Mononuclear cell (primary cell): ENCODE results near the gene RCAN1. TPM values are rescaled to one million over a fixed set of nuclear protein-coding genes. Genes with fewer than 3 reads are reported as not detected.
"Not testable (repeated sequence)": the region's sequence is repeated elsewhere in the genome, so short reads cannot be mapped to it uniquely, and the experiment has no call there.

Experiments used
- H3K27me3 ChIP-seq: 2 replicates; pipeline ENCODE4 v1.6.0; 2011; ENCODE audit warnings: low read length, control low read depth; ENCODE audit not compliant: insufficient read depth
- H3K4me1 ChIP-seq: 2 replicates; pipeline ENCODE4 v1.5.1; 2011; ENCODE audit warnings: mild to moderate bottlenecking, low read length, control low read depth; ENCODE audit not compliant: insufficient read depth
- H3K4me3 ChIP-seq: 2 replicates; pipeline ENCODE4 v1.5.1; 2011; ENCODE audit warnings: mild to moderate bottlenecking, low read length, moderate library complexity
- H3K9me3 ChIP-seq: 2 replicates; pipeline ENCODE4 v1.5.1; 2011; ENCODE audit warnings: low read depth, mild to moderate bottlenecking, control low read depth, low read length
- total RNA-seq: library from RNA; depleted of rRNA; stranded (reverse); fragments of >200 nt; gene quantifications from one replicate; pipeline ENCODE4 v1.2.3, GENCODE V29; 2012

RCAN1 gene
- total RNA-seq, 1 donor: 6.2 TPM

DNA sequence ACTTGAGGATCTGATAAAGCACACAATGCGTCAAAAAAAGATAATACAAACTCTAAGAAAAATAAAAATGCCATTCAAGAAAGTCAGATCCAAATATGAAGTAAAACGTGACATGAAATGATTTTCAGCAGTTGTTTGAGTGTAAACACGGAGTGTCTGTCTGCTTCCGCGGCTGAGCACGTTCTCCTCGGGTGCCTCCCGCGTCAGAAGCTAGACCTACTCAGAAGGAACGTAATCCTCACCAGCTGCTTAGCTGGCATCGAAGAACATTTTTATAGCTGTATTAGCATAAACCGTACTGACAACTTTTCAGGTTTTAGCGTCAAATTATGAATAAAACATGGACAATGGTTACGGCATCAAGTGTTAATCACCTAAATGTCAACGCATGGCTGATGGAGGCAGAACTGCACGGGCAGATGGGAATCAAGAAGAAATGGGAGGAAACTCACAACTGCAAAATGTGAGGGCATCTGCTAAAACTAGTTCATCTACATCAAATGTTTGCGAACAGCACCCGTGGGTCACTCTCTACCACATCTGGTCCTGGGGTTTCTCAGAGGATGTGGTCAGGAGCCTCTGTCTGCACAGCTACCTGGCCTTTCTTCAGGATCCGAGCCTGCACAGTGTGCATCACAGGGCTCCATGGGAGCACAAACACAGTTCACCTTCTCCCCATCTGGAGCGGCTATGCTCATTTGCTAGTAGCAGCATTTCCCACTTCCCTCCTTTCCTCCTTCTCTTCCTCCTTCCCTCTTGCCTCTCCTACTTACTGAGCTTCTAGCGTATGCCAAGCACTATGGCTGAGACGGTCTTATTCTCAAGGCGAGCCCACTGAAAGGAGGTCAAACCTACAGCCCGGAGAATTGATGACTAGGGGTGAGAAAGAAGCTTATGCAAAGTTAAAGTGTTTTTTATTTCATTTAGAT lies 40.0 kb downstream of the RCAN1 start:
- no peak overlapping the region for H3K4me3 ChIP-seq
- H3K4me1 ChIP-seq: no peaks in the 10 kb centered on the region
- H3K27me3 ChIP-seq: no peaks in the 10 kb centered on the region
- H3K9me3 ChIP-seq: no peaks in the 10 kb centered on the region

DNA sequence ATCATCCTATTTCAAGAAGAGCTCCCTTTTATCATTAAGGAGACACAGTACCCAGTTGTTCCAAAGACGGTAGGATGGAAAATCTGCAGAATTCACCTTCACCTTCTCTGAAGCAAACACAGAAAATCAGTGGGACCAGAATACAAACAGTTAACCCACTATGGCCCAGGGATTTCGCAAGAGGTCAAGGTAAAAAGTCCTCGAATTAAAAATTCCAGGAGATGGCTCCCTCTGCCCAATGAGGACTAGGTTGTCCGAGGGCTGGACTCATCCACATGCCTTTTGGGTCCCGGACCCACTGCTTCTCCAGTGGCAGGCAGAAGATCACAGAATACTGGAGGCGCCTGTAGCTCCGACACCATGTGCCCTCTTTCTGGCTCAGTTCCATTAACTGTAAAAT lies 42.9 kb downstream of the RCAN1 start:
- H3K4me3 ChIP-seq: no peak overlapping the region
- no peaks in the 10 kb centered on the region for H3K9me3 ChIP-seq
- no peaks in the 10 kb centered on the region for H3K27me3 ChIP-seq
- no peaks in the 10 kb centered on the region for H3K4me1 ChIP-seq

DNA sequence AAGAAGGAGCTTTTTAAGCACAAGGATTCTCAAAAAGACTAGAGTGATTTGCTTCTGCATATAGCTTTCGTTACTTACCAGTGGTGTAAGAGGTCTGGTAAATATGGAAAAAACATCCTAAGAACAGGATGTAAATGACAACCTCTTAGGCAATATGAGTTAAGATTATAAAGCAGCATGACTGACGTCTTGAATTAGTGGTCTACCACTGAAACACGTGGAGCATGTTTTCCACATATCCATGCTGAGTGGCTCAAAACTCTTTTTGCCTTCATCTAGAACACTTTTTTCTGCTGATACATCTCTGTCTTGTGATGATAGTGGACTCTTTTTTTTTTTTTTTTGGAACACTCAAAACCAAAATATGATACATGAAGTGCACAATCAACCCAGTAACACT lies 44.6 kb downstream of the RCAN1 start:
- Histone ChIP-seq H3K4me1 (no peaks in the 10 kb centered on the region), H3K9me3 (no peaks in the 10 kb centered on the region), H3K27me3 (no peaks in the 10 kb centered on the region), H3K4me3 (no peak overlapping the region)

DNA sequence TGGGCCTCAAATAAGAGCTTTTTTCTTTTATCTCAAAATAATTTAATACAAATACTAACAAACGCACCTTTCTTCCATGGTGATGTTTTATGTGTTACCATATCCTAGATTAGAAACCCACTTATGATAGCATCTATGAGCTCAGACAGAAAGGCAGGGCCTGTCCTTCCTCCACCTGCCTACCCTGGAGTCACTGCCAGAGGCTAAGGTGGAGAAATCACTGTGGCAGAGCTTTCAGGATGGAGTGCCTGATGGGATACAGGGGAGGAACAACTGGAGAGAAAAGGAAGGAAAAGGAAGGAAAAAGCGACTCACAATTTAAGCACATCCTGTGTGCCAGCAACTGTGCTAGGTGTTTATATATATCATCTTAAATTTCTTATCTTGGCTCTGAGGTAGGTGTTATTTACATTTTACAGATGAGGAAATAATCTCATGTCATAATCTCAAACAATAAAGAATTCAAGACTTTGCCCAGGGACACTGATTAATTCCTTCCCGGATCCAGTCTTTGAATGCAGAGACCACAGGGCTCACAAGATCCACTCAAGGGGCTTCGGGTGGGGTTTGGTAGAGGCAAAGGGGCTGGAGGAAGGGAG lies 45.4 kb downstream of the RCAN1 start:
- Histone ChIP-seq H3K27me3 (no peaks in the 10 kb centered on the region), H3K4me1 (no peaks in the 10 kb centered on the region), H3K9me3 (no peaks in the 10 kb centered on the region), H3K4me3 (no peak overlapping the region)

DNA sequence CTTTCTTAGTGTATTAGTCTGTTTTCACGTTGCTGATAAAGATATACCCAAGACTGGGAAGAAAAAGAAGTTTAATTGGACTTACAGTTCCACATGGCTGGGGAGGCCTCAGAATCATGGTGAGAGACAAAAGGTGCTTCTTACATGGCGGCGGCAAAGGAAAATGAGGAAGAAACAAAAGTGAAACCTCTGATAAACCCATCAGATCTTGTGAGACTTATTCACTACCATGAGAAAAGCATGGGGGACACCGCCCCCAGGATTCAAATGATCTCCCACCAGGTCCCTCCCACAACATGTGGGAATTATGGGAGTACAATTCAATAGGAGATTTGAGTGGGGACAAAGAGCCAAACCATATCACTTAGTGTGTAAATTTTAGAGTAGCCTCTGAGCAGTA lies 46.1 kb downstream of the RCAN1 start:
- not testable (repeated sequence) for H3K9me3 ChIP-seq, H3K4me1 ChIP-seq, H3K4me3 ChIP-seq, H3K27me3 ChIP-seq

DNA sequence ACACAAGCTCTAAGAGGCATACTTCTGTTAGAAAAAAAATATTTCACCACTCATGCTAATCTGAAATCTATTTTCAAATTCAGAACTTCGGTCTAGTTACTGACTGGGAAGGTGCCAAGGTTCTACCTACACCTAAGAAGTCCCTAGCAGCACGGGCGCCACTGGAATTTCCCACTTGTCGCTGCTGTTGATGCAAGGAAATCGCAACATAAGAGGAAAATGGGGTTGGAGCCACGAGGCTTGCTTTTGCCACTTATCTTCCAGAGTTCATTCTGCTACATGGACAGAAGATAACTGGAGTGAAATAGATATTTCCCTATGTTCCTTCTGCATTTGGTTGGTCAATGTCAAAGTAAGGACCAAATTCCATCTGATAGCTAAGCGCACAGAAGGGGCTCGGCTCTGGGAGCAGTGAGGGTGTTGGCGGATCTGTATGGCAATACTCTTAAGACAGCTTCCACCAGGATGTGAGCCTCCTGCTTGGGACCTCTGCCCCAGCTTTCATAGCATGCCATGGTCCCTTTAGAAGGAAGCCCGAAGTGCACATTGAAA lies 47.2 kb downstream of the RCAN1 start:
- H3K27me3 ChIP-seq: no peaks in the 10 kb centered on the region
- H3K9me3 ChIP-seq: no peaks in the 10 kb centered on the region
- H3K4me1 ChIP-seq: no peaks in the 10 kb centered on the region
- no peak overlapping the region for H3K4me3 ChIP-seq

DNA sequence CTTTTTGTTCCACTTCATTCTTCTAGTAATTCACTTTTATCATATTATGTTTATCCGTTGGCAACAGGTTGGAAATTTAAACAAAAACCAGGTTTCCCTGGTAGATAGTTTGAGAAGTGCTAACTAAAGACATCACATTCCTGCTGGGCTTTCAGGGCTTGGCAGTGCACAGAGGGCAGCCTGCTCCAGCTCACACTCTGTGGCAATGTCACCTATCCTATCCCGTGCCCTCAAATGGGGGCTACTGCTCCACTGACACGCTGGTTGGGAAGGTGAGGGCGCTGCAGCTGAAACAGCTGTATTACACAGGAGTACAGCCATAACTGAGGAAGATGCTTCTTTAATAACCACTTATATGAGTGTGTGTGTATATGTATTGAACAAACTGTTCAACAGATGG lies 49.7 kb downstream of the RCAN1 start:
- H3K4me3 ChIP-seq: no peak overlapping the region
- H3K9me3 ChIP-seq: no peaks in the 10 kb centered on the region
- H3K27me3 ChIP-seq: no peaks in the 10 kb centered on the region
- no peaks in the 10 kb centered on the region for H3K4me1 ChIP-seq

DNA sequence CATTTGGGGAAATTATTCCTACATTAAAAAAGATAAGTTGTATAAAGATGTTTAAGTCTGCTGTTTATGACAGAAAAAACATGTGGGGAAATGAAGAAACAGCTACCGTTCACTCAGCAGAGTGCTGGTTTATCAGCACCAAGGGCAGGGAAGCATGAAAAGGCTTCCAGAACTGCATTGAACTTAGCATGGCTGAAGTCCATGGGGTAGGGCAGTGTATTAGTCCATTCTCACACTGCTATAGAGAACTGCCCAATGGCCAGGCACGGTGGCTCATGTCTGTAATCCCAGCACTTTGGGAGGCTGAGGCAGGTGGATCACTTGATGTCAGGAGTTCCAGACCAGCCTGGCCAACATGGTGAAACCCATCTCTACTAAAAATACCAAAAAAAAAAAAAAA lies 51.5 kb downstream of the RCAN1 start:
- not testable (repeated sequence) for H3K4me1 ChIP-seq, H3K27me3 ChIP-seq, H3K4me3 ChIP-seq, H3K9me3 ChIP-seq

DNA sequence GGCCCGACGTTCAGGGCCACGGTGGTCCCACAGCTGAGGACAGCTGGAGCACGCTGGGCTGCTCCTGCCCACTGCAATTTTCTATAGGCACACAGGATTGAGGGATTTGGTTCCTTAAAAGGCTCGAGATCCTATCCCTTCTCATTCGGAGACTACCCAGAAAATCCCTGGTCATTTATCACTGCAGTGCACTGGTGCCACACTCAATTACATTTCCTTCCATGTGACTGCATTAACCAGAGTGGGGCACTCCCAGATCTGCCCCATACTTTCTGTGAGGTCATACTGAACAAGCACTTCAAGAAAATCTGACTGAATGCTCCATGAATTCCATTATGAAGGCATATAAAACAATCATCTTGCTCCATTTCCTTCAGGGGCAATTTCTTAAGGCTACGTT lies 53.1 kb downstream of the RCAN1 start:
- Histone ChIP-seq H3K4me3 (no peak overlapping the region), H3K9me3 (no peaks in the 10 kb centered on the region), H3K4me1 (no peaks in the 10 kb centered on the region), H3K27me3 (no peaks in the 10 kb centered on the region)

DNA sequence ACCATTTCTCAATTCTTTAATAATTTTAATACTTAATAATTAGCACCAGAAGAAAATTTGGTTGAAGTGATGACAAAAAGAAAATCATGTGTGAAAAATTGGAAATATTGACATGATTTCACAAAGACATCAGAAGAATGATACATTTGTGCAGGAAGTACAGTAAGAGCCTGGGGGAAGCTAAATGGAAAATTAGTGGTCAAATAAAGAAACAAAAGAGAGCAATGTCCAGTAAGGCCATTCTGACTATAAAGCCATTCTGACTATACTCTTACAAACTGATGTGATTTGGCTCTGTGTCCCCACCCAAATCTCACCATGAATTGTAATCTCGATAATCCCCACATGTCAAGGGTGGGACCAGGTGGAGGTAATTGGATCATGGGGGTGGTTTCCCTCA lies 54.3 kb downstream of the RCAN1 start:
- no peaks in the 10 kb centered on the region for H3K27me3 ChIP-seq
- no peak overlapping the region for H3K4me3 ChIP-seq
- H3K4me1 ChIP-seq: no peaks in the 10 kb centered on the region
- H3K9me3 ChIP-seq: no peaks in the 10 kb centered on the region

DNA sequence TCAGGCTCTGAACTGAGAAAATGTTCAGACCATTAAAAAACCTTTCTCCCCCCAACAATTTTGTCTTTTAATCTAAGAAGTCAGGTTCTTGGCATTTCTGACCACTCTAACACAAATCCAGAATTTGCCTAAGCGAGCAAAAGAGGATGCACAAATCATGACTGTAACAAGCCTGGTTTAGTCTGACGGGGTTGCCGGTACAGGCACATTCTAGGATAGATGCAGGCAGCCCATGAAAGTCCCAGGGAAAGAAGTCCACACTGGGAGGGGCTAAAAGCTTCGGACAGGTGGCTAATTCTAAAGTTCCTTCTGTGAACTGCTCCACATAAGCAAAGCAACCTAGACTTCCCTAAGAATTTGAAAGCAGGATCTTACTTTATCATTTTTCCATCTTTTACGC lies 54.9 kb downstream of the RCAN1 start:
- Histone ChIP-seq H3K27me3 (no peaks in the 10 kb centered on the region), H3K4me1 (no peaks in the 10 kb centered on the region)

DNA sequence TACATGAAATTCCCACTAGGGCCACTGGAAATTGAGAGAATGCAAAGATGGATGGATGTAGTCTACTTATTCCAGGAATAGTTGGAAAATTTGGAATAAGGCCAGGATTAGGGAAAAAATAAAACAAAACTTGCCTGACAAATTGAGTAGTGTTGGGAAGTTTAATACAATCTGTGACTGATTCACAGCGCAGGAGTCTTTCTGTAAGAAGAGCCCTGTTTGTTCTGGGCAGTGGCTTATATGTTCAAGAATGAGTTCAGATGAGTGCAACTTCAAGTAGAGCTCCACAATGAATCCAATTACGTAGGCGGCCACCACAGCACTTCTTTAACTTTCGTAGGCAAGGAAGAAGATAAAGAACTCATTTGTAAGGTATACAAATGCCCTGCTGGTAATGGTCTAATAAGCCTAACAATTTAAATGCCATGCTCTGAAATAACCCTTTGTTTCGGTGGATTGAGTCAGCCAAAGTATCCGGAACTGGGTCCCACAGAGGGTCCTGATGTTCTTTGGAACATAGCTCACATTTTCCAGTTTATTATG lies 55.8 kb downstream of the RCAN1 start:
- H3K9me3 ChIP-seq: no peaks in the 10 kb centered on the region
- no peak overlapping the region for H3K4me3 ChIP-seq

More for the DNA sequence above, 54.9 kb downstream of the RCAN1 start:
- Histone ChIP-seq H3K9me3 (no peaks in the 10 kb centered on the region), H3K4me3 (no peak overlapping the region)

DNA sequence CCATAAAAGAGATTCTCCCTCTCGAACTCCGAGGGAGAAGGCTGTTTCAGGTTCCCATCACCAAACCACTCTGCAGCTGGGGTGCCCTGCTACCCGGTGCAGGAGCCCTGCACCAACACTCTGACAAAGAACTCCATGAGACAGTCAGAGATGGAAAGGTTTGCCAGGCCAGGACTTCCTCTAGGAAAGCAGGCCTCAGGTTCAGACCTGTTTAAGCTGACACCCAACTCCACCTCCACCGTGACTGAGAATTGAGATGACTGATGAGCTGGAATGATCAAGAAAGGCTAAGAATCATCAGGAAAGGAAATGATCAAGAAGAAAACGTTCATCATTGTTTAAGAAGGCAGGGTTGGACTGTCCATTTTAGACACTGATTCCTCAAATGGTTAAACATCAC lies 56.7 kb downstream of the RCAN1 start:
- H3K27me3 ChIP-seq: no peaks in the 10 kb centered on the region
- H3K4me3 ChIP-seq: no peak overlapping the region
- H3K4me1 ChIP-seq: no peaks in the 10 kb centered on the region
- no peaks in the 10 kb centered on the region for H3K9me3 ChIP-seq

More for the DNA sequence above, 55.8 kb downstream of the RCAN1 start:
- H3K27me3 ChIP-seq: no peaks in the 10 kb centered on the region
- H3K4me1 ChIP-seq: no peaks in the 10 kb centered on the region

DNA sequence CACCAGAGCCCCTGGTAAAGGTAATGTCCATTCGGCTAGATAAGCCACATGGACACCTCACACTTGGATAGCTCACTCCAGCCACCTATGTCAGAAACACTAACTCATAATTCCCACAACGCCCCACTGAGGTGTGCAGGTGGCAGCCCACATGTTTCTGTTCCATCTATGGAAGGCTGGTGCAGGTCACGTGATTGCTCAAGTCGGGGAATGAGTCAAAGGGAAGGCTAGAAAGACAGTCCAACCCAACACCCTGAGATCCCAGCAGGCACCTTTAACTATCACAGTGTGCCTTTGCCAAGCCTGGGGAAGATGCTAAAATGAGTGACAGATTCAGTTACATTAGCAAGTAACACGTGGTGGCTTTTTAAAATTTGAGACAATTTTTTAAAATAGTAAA lies 57.7 kb downstream of the RCAN1 start:
- no peak overlapping the region for H3K4me3 ChIP-seq
- H3K27me3 ChIP-seq: no peaks in the 10 kb centered on the region
- H3K4me1 ChIP-seq: peaks cover 3% of the 10 kb centered on the region
- H3K9me3 ChIP-seq: no peaks in the 10 kb centered on the region

DNA sequence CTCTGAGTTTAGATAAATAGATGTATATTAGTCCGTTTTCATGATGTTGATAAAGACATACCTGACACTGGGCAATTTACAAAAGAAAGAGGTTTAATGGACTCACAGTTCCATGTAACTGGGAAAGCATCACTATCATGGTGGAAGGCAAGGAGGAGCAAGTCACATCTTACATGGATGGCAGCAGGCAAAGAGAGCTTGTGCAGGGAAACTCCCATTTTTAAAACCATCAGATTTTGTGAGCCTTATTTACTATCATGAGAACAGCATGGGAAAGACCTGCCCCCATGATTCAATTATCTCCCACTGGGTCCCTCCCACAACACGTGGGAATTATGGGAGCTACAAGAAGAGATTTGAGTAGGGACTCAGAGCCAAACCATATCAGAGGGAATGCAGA lies 60.2 kb downstream of the RCAN1 start:
- H3K27me3 ChIP-seq, H3K9me3 ChIP-seq, H3K4me1 ChIP-seq, H3K4me3 ChIP-seq: not testable (repeated sequence)
